IPS-11a (cell line): ENCODE data around the gene GINS3.

Source experiments
- H3K4me3 ChIP-seq: one replicate; pipeline ENCODE4 v1.5.1; 2013; ENCODE audit warnings: low read depth, low read length, control low read depth

GINS3 gene

DNA sequence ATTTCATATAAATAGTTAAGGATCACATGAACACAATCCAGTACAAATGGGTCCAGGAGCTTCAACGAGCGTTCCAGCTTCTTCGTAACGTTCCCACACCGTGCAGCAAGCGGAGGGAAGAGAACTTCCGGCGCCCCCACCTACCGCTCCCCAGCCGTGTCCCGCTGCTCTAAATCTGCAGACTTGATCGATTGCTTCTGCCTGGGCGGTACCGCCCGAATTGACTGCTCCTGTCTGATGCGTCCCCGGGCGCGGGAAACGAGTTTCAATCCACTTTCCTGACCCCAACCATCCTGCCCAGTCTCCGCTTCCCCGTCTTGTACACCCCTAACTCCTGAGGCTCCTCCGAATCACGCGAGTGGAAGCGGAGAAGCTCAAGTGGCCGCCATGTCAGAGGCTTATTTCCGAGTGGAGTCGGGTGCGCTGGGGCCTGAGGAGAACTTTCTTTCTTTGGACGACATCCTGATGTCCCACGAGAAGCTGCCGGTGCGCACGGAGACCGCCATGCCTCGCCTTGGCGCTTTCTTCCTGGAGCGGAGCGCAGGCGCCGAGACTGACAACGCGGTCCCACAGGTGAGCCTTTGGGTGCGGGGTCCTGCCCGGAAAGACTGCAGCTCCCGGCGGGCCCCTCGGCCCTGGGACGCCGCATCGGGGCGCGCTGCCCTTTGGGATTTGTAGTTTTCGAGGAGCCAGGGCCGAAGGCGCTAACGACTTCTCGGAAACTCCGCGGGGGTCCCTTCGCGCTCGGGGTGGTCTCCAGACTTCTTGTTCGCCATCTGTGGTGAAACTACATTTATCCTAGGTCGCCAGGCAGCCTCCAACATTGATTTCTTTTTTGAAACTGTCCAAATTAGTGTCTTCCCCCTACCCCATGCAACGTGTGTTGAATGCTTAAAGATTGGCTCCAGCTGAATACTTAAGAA is at the start of gene GINS3:
TSS of gene GINS3 (plus strand) at position 257 of the 923 bp plus-strand sequence. CDS start at position 388, 131 bp downstream.
- peak within 1 kb of the TSS; percentile 81 for H3K4me3 ChIP-seq

DNA sequence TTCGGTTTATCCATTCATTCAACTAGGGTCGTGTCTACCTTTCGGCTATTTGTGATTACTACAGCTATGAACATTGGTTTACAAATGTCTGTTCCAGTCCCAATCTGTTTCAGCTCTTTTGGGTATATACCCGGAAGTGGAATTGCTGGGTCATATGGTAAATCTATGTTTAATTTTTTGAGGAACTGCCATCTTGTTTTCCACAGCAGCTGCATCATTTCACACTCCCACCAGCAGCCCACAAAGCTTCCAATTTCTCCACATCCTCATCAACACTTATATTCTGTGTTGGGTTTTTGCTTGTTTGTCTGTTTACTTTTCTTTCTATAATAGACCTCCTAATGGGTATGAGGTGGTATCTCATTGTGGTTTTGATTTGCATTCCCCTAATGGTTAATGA is 48.7 kb upstream of the GINS3 start:
- no peak overlapping the region for H3K4me3 ChIP-seq

GRCh38 chr16:58345574-58346354 is 46.5 kb upstream of the GINS3 start:
- H3K4me3 ChIP-seq = no peak overlapping the region

- H3K4me3 ChIP-seq = no peak overlapping the region
Observed at GRCh38 chr16:58346831-58347371, 45.4 kb upstream of the GINS3 start.

GRCh38 chr16:58348986-58349385 is 43.3 kb upstream of the GINS3 start:
- H3K4me3 ChIP-seq = no peak overlapping the region

- H3K4me3 ChIP-seq = no peak overlapping the region
Observed at GRCh38 chr16:58352690-58353089, 39.6 kb upstream of the GINS3 start.

GRCh38 chr16:58360041-58360634 is 32.1 kb upstream of the GINS3 start:
- no peak overlapping the region for H3K4me3 ChIP-seq

DNA sequence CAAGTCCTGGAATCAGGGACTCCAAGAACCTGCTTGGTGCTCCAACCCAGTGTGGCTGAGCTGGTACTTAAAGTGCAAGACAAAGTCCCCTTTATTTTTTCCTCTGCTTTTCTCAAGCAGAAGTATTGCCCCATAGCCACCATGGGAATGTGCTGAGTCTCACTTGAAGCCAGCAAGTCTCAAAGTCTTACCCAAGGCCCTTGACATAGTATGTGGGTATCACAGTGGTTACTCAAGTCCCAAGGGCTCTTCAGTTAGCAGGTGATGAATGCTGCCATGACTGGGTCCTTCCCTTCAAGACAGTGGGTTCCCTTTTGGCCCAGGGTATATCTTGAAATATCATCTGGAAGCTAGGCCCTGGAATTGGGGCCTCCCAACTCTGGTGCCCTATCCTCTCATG is 30.5 kb upstream of the GINS3 start:
- H3K4me3 ChIP-seq = no peak overlapping the region

GRCh38 chr16:58363746-58364393 is 28.4 kb upstream of the GINS3 start:
- no peak overlapping the region for H3K4me3 ChIP-seq

GRCh38 chr16:58365623-58366022 is 26.6 kb upstream of the GINS3 start:
- H3K4me3 ChIP-seq = no peak overlapping the region

DNA sequence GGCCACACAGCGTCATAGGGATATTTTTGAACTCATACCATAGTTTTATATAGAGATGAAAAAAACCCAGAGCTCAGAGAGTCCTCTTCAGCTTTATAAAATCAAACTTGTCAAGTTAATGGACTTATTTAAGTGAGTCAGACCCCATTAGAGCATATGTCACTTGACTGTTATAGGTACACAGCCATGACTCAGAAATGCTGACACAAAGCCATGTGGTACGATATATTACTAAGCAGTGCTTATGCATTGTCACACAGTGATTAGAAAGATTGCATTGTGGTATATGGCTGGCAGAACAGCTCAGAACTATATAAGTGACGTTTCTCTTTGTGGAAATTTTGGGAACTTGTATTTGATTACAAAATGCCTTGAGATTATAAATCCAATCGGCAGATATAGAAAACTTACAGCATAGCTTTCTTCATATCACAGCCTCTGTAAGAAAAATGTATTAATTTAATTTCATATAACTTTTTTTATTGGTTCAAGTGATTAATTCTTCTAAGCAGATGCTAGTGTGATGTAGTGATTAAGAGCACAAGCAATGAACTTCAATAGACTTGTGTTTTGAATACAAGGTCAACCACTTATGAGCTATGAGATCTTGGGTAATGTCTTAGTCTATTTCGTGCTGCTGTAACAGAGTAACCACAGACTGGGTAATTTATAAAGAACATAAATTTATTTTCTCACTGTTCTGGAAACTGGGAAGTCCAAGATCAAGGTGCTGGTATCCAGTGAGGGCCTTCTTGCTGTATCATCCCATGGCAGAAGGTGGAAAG is 25.8 kb upstream of the GINS3 start:
- H3K4me3 ChIP-seq = no peak overlapping the region

DNA sequence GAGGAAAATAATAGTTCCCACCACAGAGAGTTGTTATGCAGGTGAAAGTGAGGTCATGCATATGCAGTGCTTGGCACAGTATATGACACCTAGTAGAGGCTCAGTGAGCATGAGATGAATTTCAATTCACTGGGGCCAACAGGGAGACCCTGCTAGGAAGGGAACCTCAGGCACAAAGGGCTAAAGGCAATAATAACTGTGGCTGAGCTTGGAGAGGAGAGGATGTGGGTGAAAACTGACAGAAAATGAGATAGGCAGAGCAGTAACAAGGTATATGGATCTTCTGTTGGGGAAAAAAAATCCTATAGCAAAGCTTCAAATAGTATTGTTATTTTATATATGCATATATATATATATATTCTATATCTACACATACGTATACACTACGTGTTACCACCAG is 25.0 kb upstream of the GINS3 start:
- H3K4me3 ChIP-seq = no peak overlapping the region

DNA sequence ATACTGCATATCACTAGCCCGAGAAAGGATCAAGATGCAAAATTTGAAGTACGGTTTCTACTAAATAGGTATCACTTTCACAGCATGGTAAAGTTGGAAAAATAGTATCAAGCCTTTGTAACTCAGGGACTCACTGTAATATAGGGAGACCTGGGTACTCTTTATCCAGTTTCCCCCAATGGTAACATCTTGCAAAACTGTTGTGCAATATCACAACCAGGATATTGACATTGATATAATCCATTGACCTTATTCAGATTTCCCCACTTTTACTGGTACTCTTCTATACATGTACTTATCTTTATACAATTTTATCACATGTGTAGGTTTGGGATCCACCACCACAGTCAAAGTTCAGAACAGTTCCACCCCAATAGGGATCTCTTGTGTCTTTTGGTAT is 20.4 kb upstream of the GINS3 start:
- H3K4me3 ChIP-seq = no peak overlapping the region

- H3K4me3 ChIP-seq = no peak overlapping the region
Observed at GRCh38 chr16:58375386-58375785, 16.9 kb upstream of the GINS3 start.

DNA sequence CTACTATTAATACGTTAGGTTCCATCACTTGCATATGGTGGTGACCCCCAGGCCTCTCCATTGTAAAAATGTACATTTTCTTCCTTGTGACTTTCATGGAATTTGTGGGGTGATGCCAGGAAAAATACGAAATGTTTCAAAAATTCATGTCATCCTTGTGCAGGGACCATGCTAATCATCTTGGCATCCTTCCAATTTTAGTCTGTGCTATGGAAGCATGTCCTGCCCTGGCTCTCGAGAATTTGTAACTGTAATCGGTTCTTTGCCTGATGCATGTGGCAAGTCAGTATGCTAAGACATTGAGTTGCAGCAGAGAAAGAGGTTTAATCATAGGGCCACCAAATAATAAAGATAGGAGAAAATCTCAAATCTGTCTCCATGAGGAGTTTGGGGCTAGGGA is 14.3 kb upstream of the GINS3 start:
- no peak overlapping the region for H3K4me3 ChIP-seq

DNA sequence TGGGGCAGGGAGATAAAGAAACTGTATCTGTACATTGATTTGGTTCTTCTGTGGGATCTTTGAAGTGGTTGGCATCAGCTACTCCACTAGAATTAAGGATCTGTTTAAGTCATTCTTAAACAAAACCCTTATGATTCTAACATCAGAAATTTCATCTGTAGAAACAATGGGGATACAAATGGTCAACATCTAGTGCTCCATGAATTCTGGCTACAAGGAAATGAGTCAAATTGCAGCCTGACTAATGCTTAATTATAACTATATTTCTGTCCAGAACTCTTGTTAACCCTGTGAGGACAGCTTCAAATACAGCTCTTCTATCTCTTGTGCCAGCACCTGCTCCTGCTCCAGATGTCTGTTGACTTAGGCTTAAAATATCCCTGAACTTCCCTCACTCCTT is 13.9 kb upstream of the GINS3 start:
- H3K4me3 ChIP-seq = no peak overlapping the region

GRCh38 chr16:58379736-58380135 is 12.5 kb upstream of the GINS3 start:
- no peak overlapping the region for H3K4me3 ChIP-seq

DNA sequence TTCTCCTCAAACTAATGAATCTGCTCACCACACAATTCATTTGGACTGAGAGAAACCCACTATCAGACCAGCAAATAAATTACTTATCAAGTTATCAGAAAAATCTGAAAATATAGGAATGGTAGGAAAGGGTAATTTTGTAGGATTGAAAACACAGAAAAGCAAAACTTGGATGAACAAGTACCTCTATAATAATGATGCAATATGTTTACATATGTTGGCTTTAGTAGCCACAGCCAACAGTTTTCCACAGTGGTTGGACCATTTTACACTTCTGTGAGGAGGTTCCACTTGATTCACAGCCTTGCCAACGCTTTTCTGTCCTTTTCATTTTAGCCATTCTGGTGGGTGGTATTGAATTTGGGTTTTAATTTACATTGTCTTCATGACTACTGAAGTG is 10.6 kb upstream of the GINS3 start:
- H3K4me3 ChIP-seq = no peak overlapping the region

DNA sequence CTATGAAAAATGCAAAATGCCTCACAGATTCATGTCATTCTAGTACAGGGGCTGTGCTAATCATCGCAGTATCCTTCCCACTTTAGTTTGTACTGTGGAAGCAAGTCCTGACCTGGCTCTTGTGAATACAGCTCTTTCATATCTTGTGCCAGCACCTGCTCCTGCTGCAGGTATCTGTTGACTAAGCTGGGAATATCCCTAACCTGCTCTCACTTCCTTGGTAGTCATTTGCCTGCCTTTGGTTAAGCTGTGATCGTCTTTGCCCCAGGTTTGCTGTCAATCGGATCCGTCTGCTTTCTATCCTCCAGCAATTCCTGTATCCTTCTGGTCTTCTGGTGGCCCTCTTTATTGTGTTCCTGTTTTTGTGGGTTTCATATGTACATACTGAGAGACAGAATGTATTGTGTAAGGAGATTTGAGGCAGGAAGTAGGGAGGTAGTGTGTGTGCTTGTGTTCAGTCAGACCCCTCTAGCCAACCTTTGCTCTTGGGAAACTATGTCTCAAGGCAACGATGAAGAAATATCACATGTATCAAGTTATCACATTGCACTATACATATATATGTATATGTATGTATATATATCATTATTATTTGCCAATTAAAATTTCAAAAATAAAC is 7.7 kb upstream of the GINS3 start:
- H3K4me3 ChIP-seq = no peak overlapping the region
